GM23338 (cell line): ENCODE data around the gene CDHR3. TPM values are rescaled to one million over a fixed set of nuclear protein-coding genes. Genes with fewer than 3 reads are reported as not detected.

Experiments used
- ATAC-seq: fragments of 200-7000 bp; cut with Tn5 transposase; 3 replicates; pipeline ENCODE4 v1.9.1; 2020
- DNase-seq: peaks from one replicate; pipeline ENCODE4 v3.0.0-alpha.2; 2015; ENCODE audit warnings: low spot score
- H2AFZ ChIP-seq: fragments of 200-600 bp; sonication (generic); 2 replicates; pipeline ENCODE4 v1.8.0; 2016; ENCODE audit warnings: antibody characterized with exemption, mild to moderate bottlenecking, moderate library complexity
- H3F3A ChIP-seq: fragments of 200-600 bp; sonication (generic); replicated peaks from 2 replicates; pipeline ENCODE4 v1.8.0; 2017; ENCODE audit warnings: antibody characterized with exemption, mixed run types, low read depth
- H3K27ac ChIP-seq: fragments of 200-600 bp; sonication (generic); 2 replicates; pipeline ENCODE4 v1.6.1; 2016; ENCODE audit warnings: low read depth
- H3K27me3 ChIP-seq: fragments of 200-600 bp; sonication (generic); 2 replicates; pipeline ENCODE4 v1.8.0; 2016; ENCODE audit warnings: mild to moderate bottlenecking, mixed run types, moderate library complexity; ENCODE audit not compliant: insufficient read depth
- H3K36me3 ChIP-seq: fragments of 200-600 bp; sonication (generic); 2 replicates; pipeline ENCODE4 v1.8.0; 2016; ENCODE audit warnings: mild to moderate bottlenecking; ENCODE audit not compliant: insufficient read depth
- H3K4me1 ChIP-seq: fragments of 200-600 bp; sonication (generic); 2 replicates; pipeline ENCODE4 v1.8.0; 2016; ENCODE audit warnings: mild to moderate bottlenecking, moderate library complexity; ENCODE audit not compliant: insufficient read depth
- H3K4me2 ChIP-seq: fragments of 200-600 bp; sonication (generic); 2 replicates; pipeline ENCODE4 v1.7.1; 2017; ENCODE audit warnings: mixed run types
- H3K4me3 ChIP-seq: fragments of 200-600 bp; sonication (generic); 2 replicates; pipeline ENCODE4 v1.6.1; 2016; ENCODE audit warnings: mixed run types
- H3K79me2 ChIP-seq: fragments of 200-600 bp; sonication (generic); replicated peaks from 2 replicates; pipeline ENCODE4 v1.8.0; 2017; ENCODE audit warnings: mild to moderate bottlenecking; ENCODE audit not compliant: insufficient read depth
- H3K9me2 ChIP-seq: fragments of 200-600 bp; sonication (generic); 2 replicates; pipeline ENCODE4 v1.8.0; 2017; ENCODE audit not compliant: insufficient read depth
- H4K20me1 ChIP-seq: fragments of 200-600 bp; sonication (generic); replicated peaks from 2 replicates; pipeline ENCODE4 v1.8.0; 2017; ENCODE audit warnings: mild to moderate bottlenecking; ENCODE audit not compliant: insufficient read depth
- H3K27ac Mint-ChIP-seq: 2 replicates; pipeline ENCODE4 v1.8.0; 2020; ENCODE audit warnings: inconsistent platforms, mild to moderate bottlenecking, moderate library complexity, mixed read lengths
- H3K27me3 Mint-ChIP-seq: 3 replicates; pipeline ENCODE4 v1.8.0; 2022; ENCODE audit warnings: low read depth, mild to moderate bottlenecking, moderate library complexity, mixed read lengths, inconsistent platforms; ENCODE audit not compliant: insufficient read depth, poor library complexity
- H3K36me3 Mint-ChIP-seq: 3 replicates; pipeline ENCODE4 v1.8.0; 2021; ENCODE audit warnings: low read depth, mild to moderate bottlenecking, inconsistent platforms, moderate library complexity, mixed read lengths
- H3K4me1 Mint-ChIP-seq: 3 replicates; pipeline ENCODE4 v1.8.0; 2020; ENCODE audit warnings: mild to moderate bottlenecking, inconsistent platforms, mixed read lengths
- H3K4me3 Mint-ChIP-seq: 3 replicates; pipeline ENCODE4 v1.8.0; 2021; ENCODE audit warnings: moderate library complexity, mild to moderate bottlenecking, inconsistent platforms, mixed read lengths
- H3K9me3 Mint-ChIP-seq: 3 replicates; pipeline ENCODE4 v1.8.0; 2020; ENCODE audit warnings: moderate library complexity, mild to moderate bottlenecking, inconsistent platforms, mixed read lengths
- CREB1 ChIP-seq: fragments of 250-450 bp; sonication (Bioruptor Pico); IDR thresholded peaks from 2 replicates; pipeline ENCODE4 v1.5.0; 2020; ENCODE audit warnings: low read depth, mild to moderate bottlenecking, moderate library complexity
- EZH2 ChIP-seq: fragments of 200-600 bp; sonication (generic); IDR thresholded peaks from one replicate; pipeline ENCODE4 v1.8.0; 2017; ENCODE audit warnings: antibody characterized with exemption, mild to moderate bottlenecking, low read depth; ENCODE audit not compliant: unreplicated experiment
- EZH2phosphoT487 ChIP-seq: fragments of 200-600 bp; sonication (generic); IDR thresholded peaks from one replicate; pipeline ENCODE4 v1.8.1; 2018; ENCODE audit warnings: antibody characterized with exemption; ENCODE audit not compliant: unreplicated experiment
- JUNB ChIP-seq: IDR thresholded peaks from one replicate; pipeline ENCODE4 v1.6.1; 2016; ENCODE audit warnings: antibody characterized with exemption; ENCODE audit not compliant: unreplicated experiment
- NANOG ChIP-seq: IDR thresholded peaks from 2 replicates; pipeline ENCODE4 v1.6.1; 2016; ENCODE audit warnings: antibody characterized with exemption, borderline replicate concordance
- POLR2AphosphoS5 ChIP-seq: IDR thresholded peaks from 2 replicates; pipeline ENCODE4 v1.6.1; 2016; ENCODE audit warnings: antibody characterized with exemption, low read depth
- STAT1 ChIP-seq: IDR thresholded peaks from one replicate; pipeline ENCODE4 v1.6.1; 2016; ENCODE audit warnings: antibody characterized with exemption; ENCODE audit not compliant: unreplicated experiment
- ZNF114 ChIP-seq: fragments of 250-450 bp; sonication (Bioruptor Pico); IDR thresholded peaks from 2 replicates; pipeline ENCODE4 v1.5.0; 2020; ENCODE audit warnings: mild to moderate bottlenecking, moderate library complexity
- ZNF331 ChIP-seq: fragments of 250-450 bp; sonication (Bioruptor Pico); IDR thresholded peaks from 2 replicates; pipeline ENCODE4 v1.5.0; 2020; ENCODE audit warnings: low read depth, mild to moderate bottlenecking, moderate library complexity
- polyA plus RNA-seq: library from polyadenylated mRNA; unstranded; fragments of >200 nt; fragmentation: Nextera tagmentation; extraction: Ambion mirVana; gene quantifications from 2 replicates; pipeline ENCODE4 v1.2.1, GENCODE V29; 2016
- total RNA-seq: library from RNA; depleted of rRNA; stranded (reverse); fragments of >200 nt; shearing (Covaris generic); gene quantifications from 2 replicates; pipeline ENCODE4 v1.2.3, GENCODE V29; 2014
- TF ChIP-seq, protein P1 (sequence below): IDR thresholded peaks from one replicate; pipeline ENCODE4 v1.6.1; 2018; ENCODE audit warnings: antibody characterized with exemption; ENCODE audit not compliant: unreplicated experiment
- TF ChIP-seq, protein P2 (sequence below): fragments of 250-450 bp; sonication (Bioruptor Pico); IDR thresholded peaks from 2 replicates; pipeline ENCODE4 v1.5.0; 2020; ENCODE audit warnings: mild to moderate bottlenecking, moderate library complexity
- TF ChIP-seq, protein P3 (sequence below): IDR thresholded peaks from 2 replicates; pipeline ENCODE4 v1.6.1; 2016; ENCODE audit warnings: antibody characterized with exemption

CDHR3 gene
- total and polyA plus RNA-seq, 2 experiments from 2014 or later = 5.1 to 12.2 TPM

DNA sequence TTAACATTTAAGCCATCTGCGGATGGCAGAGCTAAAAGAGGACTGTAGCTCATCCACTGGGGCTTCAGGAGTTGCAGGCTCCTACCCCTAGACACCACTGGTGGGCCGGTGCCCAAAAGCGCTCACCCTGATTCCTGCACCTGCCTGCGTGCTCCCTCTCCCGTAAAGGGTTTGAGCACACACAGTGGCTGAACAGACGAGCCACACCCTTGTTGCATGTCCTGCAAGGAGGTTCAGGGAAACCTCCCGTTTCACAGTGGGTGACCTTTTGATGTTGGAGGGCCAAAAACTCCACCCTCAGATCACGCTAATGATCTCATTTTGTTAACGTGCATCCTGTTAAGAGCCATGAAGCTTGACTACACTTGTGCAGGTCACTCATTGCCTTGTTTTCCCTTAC, 111.2 kb downstream of the CDHR3 start (continued):
- TF ChIP-seq EZH2phosphoT487 = no peak
- TF ChIP-seq, protein P1, sequence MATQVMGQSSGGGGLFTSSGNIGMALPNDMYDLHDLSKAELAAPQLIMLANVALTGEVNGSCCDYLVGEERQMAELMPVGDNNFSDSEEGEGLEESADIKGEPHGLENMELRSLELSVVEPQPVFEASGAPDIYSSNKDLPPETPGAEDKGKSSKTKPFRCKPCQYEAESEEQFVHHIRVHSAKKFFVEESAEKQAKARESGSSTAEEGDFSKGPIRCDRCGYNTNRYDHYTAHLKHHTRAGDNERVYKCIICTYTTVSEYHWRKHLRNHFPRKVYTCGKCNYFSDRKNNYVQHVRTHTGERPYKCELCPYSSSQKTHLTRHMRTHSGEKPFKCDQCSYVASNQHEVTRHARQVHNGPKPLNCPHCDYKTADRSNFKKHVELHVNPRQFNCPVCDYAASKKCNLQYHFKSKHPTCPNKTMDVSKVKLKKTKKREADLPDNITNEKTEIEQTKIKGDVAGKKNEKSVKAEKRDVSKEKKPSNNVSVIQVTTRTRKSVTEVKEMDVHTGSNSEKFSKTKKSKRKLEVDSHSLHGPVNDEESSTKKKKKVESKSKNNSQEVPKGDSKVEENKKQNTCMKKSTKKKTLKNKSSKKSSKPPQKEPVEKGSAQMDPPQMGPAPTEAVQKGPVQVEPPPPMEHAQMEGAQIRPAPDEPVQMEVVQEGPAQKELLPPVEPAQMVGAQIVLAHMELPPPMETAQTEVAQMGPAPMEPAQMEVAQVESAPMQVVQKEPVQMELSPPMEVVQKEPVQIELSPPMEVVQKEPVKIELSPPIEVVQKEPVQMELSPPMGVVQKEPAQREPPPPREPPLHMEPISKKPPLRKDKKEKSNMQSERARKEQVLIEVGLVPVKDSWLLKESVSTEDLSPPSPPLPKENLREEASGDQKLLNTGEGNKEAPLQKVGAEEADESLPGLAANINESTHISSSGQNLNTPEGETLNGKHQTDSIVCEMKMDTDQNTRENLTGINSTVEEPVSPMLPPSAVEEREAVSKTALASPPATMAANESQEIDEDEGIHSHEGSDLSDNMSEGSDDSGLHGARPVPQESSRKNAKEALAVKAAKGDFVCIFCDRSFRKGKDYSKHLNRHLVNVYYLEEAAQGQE = no peak

DNA sequence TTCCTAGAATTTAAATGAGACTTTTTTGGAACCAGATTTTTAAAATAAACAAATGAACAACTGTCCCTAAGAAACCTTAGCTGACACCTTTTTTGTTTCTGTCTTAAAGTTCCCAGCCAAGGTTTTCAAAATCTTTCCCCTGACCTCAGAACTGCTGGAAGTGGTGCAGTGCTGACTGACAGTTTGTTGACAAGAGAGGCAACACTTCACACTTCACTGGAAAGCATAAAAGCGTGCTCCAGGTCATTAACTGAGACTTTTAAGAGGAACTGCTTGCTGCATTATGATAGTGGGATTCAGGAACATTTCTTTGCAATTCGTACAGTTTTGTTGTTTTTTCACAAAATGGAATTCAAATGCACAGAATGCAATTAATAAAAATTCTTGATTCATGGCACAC, 112.9 kb downstream of the CDHR3 start:
- no peak overlapping the region for H3K4me2 ChIP-seq
- H3K27ac Mint-ChIP-seq = no peak overlapping the region
- H3K36me3 ChIP-seq = no peaks in the 10 kb centered on the region
- no peak overlapping the region for H3K4me3 ChIP-seq
- H3F3A ChIP-seq = 0 out of 2 replicates have a peak, but pooled peaks cover 7% of the 10 kb centered on the region
- H3K4me1 ChIP-seq = peaks cover 13% of the 10 kb centered on the region; the same call in 1 of the 2 replicates
- H2AFZ ChIP-seq = no peak overlapping the region
- H3K27me3 ChIP-seq = no peaks in the 10 kb centered on the region
- H3K36me3 Mint-ChIP-seq = no peaks in the 10 kb centered on the region
- no peak overlapping the region for H3K27ac ChIP-seq
- no peaks in the 10 kb centered on the region for H3K9me3 Mint-ChIP-seq
- no peaks in the 10 kb centered on the region for H3K79me2 ChIP-seq
- no peak for ATAC-seq
- H4K20me1 ChIP-seq = no peaks in the 10 kb centered on the region
- H3K27me3 Mint-ChIP-seq = peaks cover 2% of the 10 kb centered on the region
- DNase-seq = no peak
- H3K4me3 Mint-ChIP-seq = no peak overlapping the region
- H3K9me2 ChIP-seq = no peaks in the 10 kb centered on the region
- peaks cover 15% of the 10 kb centered on the region for H3K4me1 Mint-ChIP-seq
- TF ChIP-seq ZNF114 (CRISPR knock-in tag) (no peak), ZNF331 (CRISPR knock-in tag) (no peak), JUNB (no peak), POLR2AphosphoS5 (no peak), EZH2phosphoT487 (no peak), STAT1 (no peak), EZH2 (no peak), NANOG (no peak), CREB1 (CRISPR knock-in tag) (no peak)
- TF ChIP-seq, protein P2, sequence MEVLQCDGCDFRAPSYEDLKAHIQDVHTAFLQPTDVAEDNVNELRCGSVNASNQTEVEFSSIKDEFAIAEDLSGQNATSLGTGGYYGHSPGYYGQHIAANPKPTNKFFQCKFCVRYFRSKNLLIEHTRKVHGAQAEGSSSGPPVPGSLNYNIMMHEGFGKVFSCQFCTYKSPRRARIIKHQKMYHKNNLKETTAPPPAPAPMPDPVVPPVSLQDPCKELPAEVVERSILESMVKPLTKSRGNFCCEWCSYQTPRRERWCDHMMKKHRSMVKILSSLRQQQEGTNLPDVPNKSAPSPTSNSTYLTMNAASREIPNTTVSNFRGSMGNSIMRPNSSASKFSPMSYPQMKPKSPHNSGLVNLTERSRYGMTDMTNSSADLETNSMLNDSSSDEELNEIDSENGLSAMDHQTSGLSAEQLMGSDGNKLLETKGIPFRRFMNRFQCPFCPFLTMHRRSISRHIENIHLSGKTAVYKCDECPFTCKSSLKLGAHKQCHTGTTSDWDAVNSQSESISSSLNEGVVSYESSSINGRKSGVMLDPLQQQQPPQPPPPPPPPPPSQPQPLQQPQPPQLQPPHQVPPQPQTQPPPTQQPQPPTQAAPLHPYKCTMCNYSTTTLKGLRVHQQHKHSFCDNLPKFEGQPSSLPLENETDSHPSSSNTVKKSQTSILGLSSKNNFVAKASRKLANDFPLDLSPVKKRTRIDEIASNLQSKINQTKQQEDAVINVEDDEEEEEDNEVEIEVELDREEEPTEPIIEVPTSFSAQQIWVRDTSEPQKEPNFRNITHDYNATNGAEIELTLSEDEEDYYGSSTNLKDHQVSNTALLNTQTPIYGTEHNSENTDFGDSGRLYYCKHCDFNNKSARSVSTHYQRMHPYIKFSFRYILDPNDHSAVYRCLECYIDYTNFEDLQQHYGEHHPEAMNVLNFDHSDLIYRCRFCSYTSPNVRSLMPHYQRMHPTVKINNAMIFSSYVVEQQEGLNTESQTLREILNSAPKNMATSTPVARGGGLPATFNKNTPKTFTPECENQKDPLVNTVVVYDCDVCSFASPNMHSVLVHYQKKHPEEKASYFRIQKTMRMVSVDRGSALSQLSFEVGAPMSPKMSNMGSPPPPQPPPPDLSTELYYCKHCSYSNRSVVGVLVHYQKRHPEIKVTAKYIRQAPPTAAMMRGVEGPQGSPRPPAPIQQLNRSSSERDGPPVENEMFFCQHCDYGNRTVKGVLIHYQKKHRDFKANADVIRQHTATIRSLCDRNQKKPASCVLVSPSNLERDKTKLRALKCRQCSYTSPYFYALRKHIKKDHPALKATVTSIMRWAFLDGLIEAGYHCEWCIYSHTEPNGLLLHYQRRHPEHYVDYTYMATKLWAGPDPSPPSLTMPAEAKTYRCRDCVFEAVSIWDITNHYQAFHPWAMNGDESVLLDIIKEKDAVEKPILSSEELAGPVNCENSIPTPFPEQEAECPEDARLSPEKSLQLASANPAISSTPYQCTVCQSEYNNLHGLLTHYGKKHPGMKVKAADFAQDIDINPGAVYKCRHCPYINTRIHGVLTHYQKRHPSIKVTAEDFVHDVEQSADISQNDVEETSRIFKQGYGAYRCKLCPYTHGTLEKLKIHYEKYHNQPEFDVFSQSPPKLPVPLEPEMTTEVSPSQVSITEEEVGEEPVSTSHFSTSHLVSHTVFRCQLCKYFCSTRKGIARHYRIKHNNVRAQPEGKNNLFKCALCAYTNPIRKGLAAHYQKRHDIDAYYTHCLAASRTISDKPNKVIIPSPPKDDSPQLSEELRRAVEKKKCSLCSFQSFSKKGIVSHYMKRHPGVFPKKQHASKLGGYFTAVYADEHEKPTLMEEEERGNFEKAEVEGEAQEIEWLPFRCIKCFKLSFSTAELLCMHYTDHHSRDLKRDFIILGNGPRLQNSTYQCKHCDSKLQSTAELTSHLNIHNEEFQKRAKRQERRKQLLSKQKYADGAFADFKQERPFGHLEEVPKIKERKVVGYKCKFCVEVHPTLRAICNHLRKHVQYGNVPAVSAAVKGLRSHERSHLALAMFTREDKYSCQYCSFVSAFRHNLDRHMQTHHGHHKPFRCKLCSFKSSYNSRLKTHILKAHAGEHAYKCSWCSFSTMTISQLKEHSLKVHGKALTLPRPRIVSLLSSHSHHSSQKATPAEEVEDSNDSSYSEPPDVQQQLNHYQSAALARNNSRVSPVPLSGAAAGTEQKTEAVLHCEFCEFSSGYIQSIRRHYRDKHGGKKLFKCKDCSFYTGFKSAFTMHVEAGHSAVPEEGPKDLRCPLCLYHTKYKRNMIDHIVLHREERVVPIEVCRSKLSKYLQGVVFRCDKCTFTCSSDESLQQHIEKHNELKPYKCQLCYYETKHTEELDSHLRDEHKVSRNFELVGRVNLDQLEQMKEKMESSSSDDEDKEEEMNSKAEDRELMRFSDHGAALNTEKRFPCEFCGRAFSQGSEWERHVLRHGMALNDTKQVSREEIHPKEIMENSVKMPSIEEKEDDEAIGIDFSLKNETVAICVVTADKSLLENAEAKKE (CRISPR knock-in tag) = no peak
- TF ChIP-seq, protein P3, sequence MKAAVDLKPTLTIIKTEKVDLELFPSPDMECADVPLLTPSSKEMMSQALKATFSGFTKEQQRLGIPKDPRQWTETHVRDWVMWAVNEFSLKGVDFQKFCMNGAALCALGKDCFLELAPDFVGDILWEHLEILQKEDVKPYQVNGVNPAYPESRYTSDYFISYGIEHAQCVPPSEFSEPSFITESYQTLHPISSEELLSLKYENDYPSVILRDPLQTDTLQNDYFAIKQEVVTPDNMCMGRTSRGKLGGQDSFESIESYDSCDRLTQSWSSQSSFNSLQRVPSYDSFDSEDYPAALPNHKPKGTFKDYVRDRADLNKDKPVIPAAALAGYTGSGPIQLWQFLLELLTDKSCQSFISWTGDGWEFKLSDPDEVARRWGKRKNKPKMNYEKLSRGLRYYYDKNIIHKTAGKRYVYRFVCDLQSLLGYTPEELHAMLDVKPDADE = no peak
